IPS-15b (cell line): ENCODE results near the gene HSF2BP.
"Not testable (repeated sequence)": the region's sequence is repeated elsewhere in the genome, so short reads cannot be mapped to it uniquely, and the experiment has no call there.

Source experiments
- H3K27me3 ChIP-seq: one replicate; pipeline ENCODE4 v1.6.1; 2013; ENCODE audit warnings: low read length; ENCODE audit not compliant: control insufficient read depth, insufficient read depth
- H3K36me3 ChIP-seq: one replicate; pipeline ENCODE4 v1.6.1; 2013; ENCODE audit warnings: low read length; ENCODE audit not compliant: control insufficient read depth, insufficient read depth
- H3K4me1 ChIP-seq: one replicate; pipeline ENCODE4 v1.6.1; 2013; ENCODE audit warnings: mild to moderate bottlenecking, low read length; ENCODE audit not compliant: control insufficient read depth, insufficient read depth
- H3K4me3 ChIP-seq: one replicate; pipeline ENCODE4 v1.5.1; 2013; ENCODE audit warnings: low read depth, low read length
- H3K9ac ChIP-seq: one replicate; pipeline ENCODE4 v1.6.1; 2013; ENCODE audit warnings: low read depth, mild to moderate bottlenecking, low read length
- H3K9me3 ChIP-seq: one replicate; pipeline ENCODE4 v1.6.1; 2013; ENCODE audit warnings: mild to moderate bottlenecking, low read length; ENCODE audit not compliant: control insufficient read depth, insufficient read depth

HSF2BP gene

DNA sequence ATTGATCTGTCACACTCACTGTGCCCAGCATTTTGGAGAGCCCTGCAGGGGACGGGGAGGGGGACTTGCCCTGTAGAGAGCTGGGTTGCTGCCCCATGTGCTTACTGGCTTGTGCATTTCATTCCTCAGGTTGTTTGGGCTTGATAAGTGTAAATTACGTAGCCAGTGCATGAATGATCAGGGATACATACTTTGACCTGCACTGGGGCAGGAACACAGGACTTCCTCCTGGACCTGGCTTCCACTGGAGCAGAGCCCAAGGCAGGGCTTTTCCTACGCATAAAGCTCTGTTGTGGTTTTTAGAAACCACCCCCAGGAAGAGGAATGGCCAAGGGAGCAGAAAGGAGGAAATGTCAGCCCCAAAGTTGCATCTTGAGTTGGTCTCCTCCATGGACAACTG is 144.5 kb downstream of the HSF2BP start:
- not testable (repeated sequence) for H3K27me3 ChIP-seq, H3K36me3 ChIP-seq, H3K9me3 ChIP-seq, H3K4me3 ChIP-seq, H3K4me1 ChIP-seq, H3K9ac ChIP-seq

DNA sequence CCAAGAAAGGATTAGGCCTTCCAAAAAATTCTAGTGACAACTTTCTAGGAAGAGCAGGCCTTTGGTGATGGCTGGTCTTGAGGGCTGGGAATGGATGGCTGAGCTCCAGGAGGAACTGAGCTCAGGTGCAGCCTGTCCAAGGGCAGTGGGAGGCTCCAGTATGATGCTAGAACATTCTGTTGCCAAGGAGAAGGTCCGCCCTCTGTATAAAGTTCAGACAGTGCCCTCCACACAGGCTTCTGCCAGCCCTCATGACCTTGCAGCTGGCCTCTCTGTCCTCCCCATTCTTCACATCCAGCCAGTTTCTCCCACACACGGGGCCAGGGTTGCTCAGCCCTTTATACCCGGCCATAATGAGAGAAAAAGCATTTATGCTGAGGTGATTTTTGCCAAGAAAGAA is 146.3 kb downstream of the HSF2BP start:
- H3K4me1 ChIP-seq, H3K36me3 ChIP-seq, H3K4me3 ChIP-seq: not testable (repeated sequence)

DNA sequence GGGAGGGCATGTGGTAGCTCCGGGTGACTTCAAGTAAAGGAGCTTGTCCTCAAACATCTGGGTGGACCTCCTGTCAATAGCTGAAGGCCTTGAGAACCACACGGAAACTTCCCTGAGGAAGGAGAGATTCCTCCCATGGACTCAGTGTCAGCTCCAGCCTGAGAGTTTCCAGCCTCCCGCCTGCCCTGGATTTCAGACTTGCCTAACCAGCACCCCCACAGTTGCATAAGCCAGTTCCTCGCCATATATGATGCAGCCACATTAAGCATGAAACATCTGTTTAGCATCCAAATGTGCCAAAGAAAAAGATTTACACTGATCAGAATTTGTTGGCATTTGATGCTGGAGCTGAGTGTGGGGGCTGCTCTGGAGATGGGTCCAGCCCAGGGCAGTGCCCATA is 148.1 kb downstream of the HSF2BP start:
- not testable (repeated sequence) for H3K36me3 ChIP-seq, H3K4me1 ChIP-seq, H3K27me3 ChIP-seq, H3K9me3 ChIP-seq, H3K4me3 ChIP-seq, H3K9ac ChIP-seq

More for the DNA sequence above, 146.3 kb downstream of the HSF2BP start:
- not testable (repeated sequence) for H3K9me3 ChIP-seq, H3K9ac ChIP-seq, H3K27me3 ChIP-seq

DNA sequence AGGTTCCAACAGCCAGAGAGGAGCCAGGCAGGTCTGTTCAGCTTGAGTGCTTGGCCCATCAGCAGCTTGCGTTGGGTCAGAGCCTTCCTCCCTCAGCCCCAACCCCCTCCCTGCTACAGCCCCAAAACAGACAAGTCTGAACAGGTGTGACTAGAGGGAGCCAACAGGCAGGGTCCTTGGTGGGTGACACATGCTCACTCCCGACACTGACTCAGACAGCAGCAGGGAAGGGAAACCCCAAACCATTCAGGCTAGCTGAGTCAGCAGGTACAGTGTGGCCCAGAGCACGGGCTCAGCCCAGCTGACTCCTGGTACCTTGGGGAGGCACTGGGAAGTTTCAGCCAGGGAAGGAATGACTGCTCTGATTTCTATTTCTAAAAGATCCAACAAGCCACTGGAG is 148.6 kb downstream of the HSF2BP start:
- not testable (repeated sequence) for H3K9ac ChIP-seq, H3K27me3 ChIP-seq, H3K9me3 ChIP-seq, H3K4me3 ChIP-seq, H3K4me1 ChIP-seq, H3K36me3 ChIP-seq

DNA sequence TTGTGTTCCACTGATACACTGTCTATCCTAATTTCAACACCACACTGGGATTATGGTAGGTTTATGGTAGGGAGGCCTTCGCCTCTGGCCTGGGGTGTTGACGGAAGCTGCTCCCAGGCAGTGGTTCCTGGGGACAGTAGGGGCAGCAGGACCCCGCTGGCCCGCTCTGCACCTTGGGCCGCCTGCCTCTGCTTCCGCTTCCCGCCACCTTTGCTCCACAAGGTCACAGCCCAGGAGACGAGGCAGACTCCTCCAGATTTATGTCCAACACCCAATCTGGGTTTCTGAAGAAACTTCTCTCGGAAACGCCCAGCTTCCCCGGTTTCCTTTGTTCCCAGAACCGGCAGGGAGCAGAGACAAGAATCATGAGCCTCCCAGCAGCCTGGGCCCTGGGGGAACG is 155.4 kb downstream of the HSF2BP start:
- H3K9ac ChIP-seq, H3K4me1 ChIP-seq, H3K4me3 ChIP-seq, H3K36me3 ChIP-seq, H3K27me3 ChIP-seq, H3K9me3 ChIP-seq: not testable (repeated sequence)

DNA sequence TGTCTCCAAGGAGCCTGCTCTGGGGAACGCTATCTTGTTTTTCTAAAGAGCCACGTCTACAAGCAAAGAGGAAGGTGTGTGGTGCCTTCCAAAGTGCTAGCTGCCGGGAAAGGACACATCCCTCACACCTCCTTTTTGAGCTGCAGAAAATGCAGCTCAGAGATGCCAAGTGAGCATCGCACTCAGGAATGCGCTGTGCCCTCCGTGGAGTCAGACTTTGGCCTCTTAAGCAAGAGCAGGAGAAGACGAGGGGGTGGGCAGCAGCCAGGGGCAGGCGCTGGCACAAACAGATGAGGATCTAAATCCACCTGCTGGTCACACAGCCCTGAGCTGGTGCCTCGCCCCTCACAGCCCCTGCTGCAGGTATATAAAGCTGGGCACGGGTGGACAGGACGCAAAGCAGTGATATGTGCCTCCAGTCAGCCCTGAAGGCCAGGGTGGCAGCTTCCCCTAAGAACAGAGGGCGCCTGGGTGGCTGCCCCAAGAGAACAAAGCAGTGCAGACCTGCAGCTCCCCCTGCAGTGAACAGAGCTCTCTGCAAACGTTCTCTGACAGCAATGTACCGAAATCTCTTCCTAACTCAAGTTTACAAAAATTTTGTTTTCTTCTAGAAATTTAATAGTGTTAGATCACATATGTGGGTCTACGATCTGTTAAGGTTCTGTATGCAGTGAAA is 156.1 kb downstream of the HSF2BP start:
- not testable (repeated sequence) for H3K9ac ChIP-seq, H3K9me3 ChIP-seq, H3K4me3 ChIP-seq, H3K4me1 ChIP-seq, H3K27me3 ChIP-seq, H3K36me3 ChIP-seq

DNA sequence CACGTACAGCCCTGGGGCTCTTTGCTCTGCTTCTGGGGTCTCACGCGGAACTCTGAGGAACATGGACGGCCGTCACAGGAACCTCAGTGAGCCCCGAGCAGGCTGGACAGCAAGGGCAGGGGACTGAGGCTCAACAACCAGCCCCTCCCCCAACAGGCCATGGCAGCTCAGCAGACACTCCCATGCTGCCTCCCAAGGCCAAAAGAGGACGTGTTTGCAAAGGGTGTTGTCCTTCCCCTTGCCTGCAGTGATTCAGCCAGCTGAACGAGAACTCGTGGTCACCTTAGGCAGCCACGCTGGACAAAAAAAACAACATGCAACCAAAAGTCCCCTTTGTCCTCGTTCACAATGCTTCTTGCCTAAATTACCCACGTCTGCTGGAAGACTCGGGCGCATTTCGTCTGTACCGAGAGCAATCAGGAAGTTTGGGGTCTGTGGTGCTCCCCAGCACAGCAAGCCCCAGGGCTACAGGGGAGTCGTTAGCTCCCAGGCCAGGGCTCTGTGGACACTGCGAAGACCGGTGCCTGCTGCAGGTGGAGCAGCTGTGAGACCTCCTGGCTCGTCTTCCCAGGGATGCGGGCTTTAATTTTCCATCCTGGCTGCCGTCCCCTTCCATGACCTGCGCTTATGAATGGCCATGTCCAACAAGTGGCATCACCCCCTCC is 156.7 kb downstream of the HSF2BP start:
- H3K9ac ChIP-seq, H3K27me3 ChIP-seq, H3K4me1 ChIP-seq, H3K9me3 ChIP-seq, H3K36me3 ChIP-seq, H3K4me3 ChIP-seq: not testable (repeated sequence)

DNA sequence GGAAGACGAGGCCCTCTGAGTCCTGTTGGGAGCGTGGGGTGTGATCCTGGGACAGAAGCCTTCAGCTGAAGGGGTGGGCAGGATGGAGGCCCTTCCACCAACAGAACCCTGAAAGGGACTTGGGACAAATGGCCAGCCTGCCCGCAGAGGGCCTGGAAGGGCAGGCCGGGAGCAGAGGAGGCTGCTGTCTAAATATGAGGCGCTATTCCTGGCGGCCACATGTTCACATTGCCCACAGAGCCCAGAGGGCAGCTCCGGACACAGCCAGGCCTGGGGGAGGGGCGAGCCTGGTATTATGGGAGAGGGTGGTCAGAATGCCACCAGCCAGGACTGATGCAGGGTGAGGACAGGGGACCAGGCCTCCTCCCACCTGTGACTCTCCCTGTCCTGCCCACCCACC is 160.4 kb downstream of the HSF2BP start:
- H3K4me1 ChIP-seq, H3K9me3 ChIP-seq, H3K27me3 ChIP-seq, H3K4me3 ChIP-seq, H3K9ac ChIP-seq, H3K36me3 ChIP-seq: not testable (repeated sequence)

DNA sequence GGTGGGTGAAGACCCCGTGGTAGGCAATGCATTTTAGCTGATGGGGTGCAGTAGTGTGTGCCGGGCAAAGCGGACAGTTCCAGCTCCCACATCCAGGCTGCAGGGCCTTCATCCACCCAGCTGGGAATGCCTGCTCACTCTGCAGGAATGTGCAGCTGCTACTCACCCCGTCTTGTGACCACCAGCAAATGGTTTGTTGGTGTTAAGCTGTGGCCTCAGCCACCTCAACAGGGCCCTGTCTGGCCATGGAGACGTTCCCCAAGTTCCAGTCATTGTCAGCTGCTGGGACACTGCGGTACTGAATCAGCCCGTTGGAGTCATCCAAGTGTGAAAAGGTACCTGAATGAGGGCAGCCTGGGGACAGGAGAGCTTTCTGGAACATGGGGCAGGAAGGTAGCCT is 161.2 kb downstream of the HSF2BP start:
- H3K9me3 ChIP-seq, H3K36me3 ChIP-seq, H3K9ac ChIP-seq, H3K27me3 ChIP-seq, H3K4me3 ChIP-seq, H3K4me1 ChIP-seq: not testable (repeated sequence)

DNA sequence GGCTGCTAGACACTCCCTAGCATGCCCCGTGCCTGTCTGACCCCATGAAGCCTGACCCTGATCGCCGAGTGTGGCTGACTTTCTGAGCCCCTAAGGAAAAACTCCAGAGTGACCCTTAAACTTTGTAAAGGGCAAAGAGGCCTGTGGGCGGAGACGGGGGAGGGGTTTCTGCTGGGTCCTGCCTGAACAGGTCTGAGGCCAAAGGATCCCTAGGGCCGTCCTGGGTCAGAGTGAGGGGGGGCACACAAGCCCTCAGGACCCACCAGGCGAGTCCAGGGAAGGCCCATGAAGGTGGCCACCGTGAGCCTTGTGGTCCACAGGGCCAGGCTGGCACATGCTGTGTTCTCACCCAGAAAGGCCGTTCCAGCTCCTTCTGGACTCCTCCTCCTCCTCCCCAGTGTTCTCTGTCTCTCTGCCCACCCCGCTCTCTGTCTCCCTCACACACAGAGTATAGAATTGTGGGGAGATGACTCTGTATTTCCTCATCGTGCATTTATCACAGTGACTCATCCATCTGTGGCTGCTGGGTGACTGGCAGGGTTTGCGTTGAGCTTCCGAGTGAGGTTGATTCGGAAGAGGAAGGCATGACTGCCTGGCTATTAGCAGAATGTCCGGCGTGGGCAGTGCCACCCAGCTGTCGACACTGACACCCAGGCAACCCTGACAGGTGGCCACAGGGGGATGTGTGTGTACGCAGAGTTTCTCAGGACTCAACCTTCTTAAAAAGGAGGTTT is 164.8 kb downstream of the HSF2BP start:
- H3K9me3 ChIP-seq, H3K4me3 ChIP-seq, H3K27me3 ChIP-seq, H3K4me1 ChIP-seq, H3K9ac ChIP-seq, H3K36me3 ChIP-seq: not testable (repeated sequence)

DNA sequence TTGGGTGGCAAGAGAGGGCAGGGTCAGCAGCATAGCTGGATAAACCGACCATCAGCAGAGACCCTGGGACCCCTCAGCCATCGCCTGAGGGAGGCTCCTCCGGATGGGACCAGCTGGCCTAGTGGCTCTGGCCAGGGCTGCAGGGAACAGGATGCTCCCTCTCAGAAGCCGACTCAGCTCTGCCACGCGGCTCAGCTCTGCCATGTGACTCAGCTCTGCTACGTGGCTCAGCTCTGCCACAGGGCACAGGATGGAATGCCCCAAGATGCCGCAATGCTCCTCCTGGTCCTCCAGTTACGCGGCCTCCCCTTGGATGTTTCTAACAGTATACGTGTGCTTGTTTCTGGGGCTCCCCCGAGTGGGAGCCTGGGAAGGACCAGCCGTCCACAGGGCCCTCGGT is 165.8 kb downstream of the HSF2BP start:
- not testable (repeated sequence) for H3K9ac ChIP-seq, H3K27me3 ChIP-seq, H3K9me3 ChIP-seq, H3K4me3 ChIP-seq, H3K36me3 ChIP-seq, H3K4me1 ChIP-seq

DNA sequence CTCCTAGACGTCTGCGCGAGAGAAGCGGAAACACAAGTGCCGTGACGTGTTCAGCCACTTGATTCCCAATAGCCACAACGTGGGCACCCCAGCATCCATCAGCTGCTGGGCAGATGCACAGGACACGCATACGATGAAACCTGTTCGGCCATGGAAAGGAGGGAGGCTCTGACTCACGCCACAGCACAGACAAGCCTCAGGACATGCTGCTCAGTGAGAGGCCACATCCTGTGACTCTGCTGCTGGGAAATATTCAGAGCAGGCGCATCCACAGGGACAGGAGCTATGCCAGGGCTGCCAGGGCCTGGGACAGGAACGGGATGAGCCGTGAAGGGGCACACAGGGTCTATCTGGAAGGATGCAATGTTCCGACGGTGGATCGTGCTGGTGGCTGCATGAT is 171.1 kb downstream of the HSF2BP start:
- not testable (repeated sequence) for H3K9me3 ChIP-seq, H3K4me3 ChIP-seq, H3K36me3 ChIP-seq, H3K27me3 ChIP-seq, H3K4me1 ChIP-seq, H3K9ac ChIP-seq
